ENCODE results near the gene AHSG.

GRCh38 chr3:186664506-186664905 is 51.6 kb downstream of the AHSG start:
- TF ChIP-seq CTCF (IDR thresholded peaks at IDR 0.05) (no peak), POLR2A (IDR thresholded peaks at IDR 0.05) (no peak)

All from adrenal gland (tissue), 5 donors.